Measurements from ENCODE around the gene MRPL22. TPM values are rescaled to one million over a fixed set of nuclear protein-coding genes. Genes with fewer than 3 reads are reported as not detected.

The MRPL22 gene
- total and polyA plus RNA-seq, 2 of the 4 experiments (the other 2 are of a cell fraction), result 13.3 to 58.0 TPM

- TF ChIP-seq SMC3 (IDR thresholded peaks at IDR 0.05; ENCODE audit: low read depth, low read length) (0 out of 2 replicates have a peak, but pooled peaks have one; percentile 27), CHD1 (IDR thresholded peaks at IDR 0.05; ENCODE audit: low read depth, low read length) (no peak), MAFK (IDR thresholded peaks at IDR 0.05; ENCODE audit: low read depth, low read length) (no peak), CTCF (conservative IDR thresholded peaks at IDR 0.05; ENCODE audit: low read depth, low read length) (peak; percentile 56)
- Histone ChIP-seq H3K4me1 (ENCODE audit: control insufficient read depth, insufficient read depth, low read length) (peaks cover 1% of the 10 kb centered on the region; the same call in 1 of the 2 replicates), H2AK9ac (replicated peaks; ENCODE audit: low read depth, low read length, poor library complexity) (no peak overlapping the region), H4K8ac (ENCODE audit: low read depth in 2 of 2, low read length in 2 of 2) (no peak overlapping the region), H3K27ac (ENCODE audit: insufficient read depth, low read length) (no peak overlapping the region), H4K20me1 (ENCODE audit: insufficient read depth, low read length) (no peaks in the 10 kb centered on the region), H2BK20ac (ENCODE audit: low read depth, low read length) (no peak overlapping the region), H3K4ac (ENCODE audit: low read depth, low read length) (no peak overlapping the region), H2BK120ac (ENCODE audit: low read depth, low read length) (no peak overlapping the region), H3K4me3 (ENCODE audit: insufficient read depth, low read depth, low read length) (no peak overlapping the region), H2AK5ac (ENCODE audit: low read depth, low read length) (no peak overlapping the region), H3K9ac (ENCODE audit: low read depth, low read length) (no peak overlapping the region), H3K4me2 (ENCODE audit: low read depth, low read length) (no peak overlapping the region), H3K9me3 (ENCODE audit: control insufficient read depth, insufficient read depth, low read length) (no peaks in the 10 kb centered on the region), H3K14ac (replicated peaks; ENCODE audit: low read depth, low read length) (no peak overlapping the region), H3K56ac (ENCODE audit: extremely low read depth, insufficient read depth, low read length) (no peak overlapping the region), H3K18ac (ENCODE audit: low read depth, low read length) (no peak overlapping the region), H3K23ac (ENCODE audit: low read depth, low read length) (no peak overlapping the region), H4K91ac (ENCODE audit: insufficient read depth, low read depth, low read length) (no peak overlapping the region), H2BK15ac (ENCODE audit: low read depth, low read length) (no peak overlapping the region), H2BK5ac (ENCODE audit: low read depth, low read length, poor library complexity, severe bottlenecking) (no peak overlapping the region), H3K27me3 (ENCODE audit: control insufficient read depth, insufficient read depth, low read length) (no peaks in the 10 kb centered on the region), H3K36me3 (ENCODE audit: control insufficient read depth, insufficient read depth, low read length) (peaks cover 4% of the 10 kb centered on the region), H2AFZ (replicated peaks; ENCODE audit: low read length, poor library complexity) (no peak overlapping the region), H3K9me1 (ENCODE audit: insufficient read depth, low read length) (no peaks in the 10 kb centered on the region), H4K5ac (ENCODE audit: low read depth, low read length) (no peak overlapping the region), H3K79me1 (ENCODE audit: low read depth in 1 of 2, low read length in 2 of 2) (peaks cover 6 to 10% of the 10 kb centered on the region in 2 experiments; a peak in 2 of 4 replicates)
- dilution Hi-C loops (cut with HindIII; ENCODE audit: low sequenced_read_pairs, unreplicated experiment) (no loop called here), in situ Hi-C loops (cut with MboI; ENCODE audit: low sequenced_read_pairs) (no loop called here), intact Hi-C loops (cut with micrococcal nuclease) (no loop called here)
- BruUV-seq (replicated peaks), result no TSS peak
- ATAC-seq (ENCODE audit: low read depth), result peak; percentile 73
- DNase-seq, result peak; percentile 21
- ChIA-PET CTCF (interaction anchor here (1.1 to 1.4 kb wide), 3 partner anchors 8 to 1857 kb away, joined by 3 to 5 read pairs (median 4); no protein-coding TSS in a partner anchor), POLR2A (ENCODE audit: unreplicated experiment) (no interaction called here)
- no CpG with 5 or more reads among the region's 5 CpGs for WGBS, 2 experiments (ENCODE audit: extremely low coverage in 2 of 2, insufficient read length in 1 of 2)
Observed at GRCh38 chr5:154967421-154968024, 26.6 kb downstream of the MRPL22 start.
